SJSA1 (cell line): Measurements from ENCODE around the gene CFAP251. TPM values are rescaled to one million over a fixed set of nuclear protein-coding genes. Genes with fewer than 3 reads are reported as not detected.

Source experiments
- DNase-seq, 2 experiments: peaks; one replicate each; pipeline ENCODE4 v3.0.0-alpha.2; 2015 to 2020; ENCODE audit warnings: low spot score in 2 of 2, low read depth in 1 of 2
- H3K27ac ChIP-seq: fragments of 250-450 bp; sonication (Bioruptor Pico); 2 replicates; pipeline ENCODE4 v1.5.1; 2020; ENCODE audit warnings: mild to moderate bottlenecking, moderate library complexity
- H3K27me3 ChIP-seq: fragments of 250-450 bp; sonication (Bioruptor Pico); replicated peaks from 2 replicates; pipeline ENCODE4 v1.5.1; 2020; ENCODE audit warnings: mild to moderate bottlenecking, moderate library complexity
- H3K36me3 ChIP-seq: fragments of 250-450 bp; sonication (Bioruptor Pico); 2 replicates; pipeline ENCODE4 v1.5.1; 2020; ENCODE audit warnings: mild to moderate bottlenecking
- H3K4me1 ChIP-seq: fragments of 250-450 bp; sonication (Bioruptor Pico); replicated peaks from 2 replicates; pipeline ENCODE4 v1.6.1; 2021; ENCODE audit warnings: mild to moderate bottlenecking
- H3K4me3 ChIP-seq: fragments of 250-450 bp; sonication (Bioruptor Pico); 2 replicates; pipeline ENCODE4 v1.5.1; 2020; ENCODE audit warnings: mild to moderate bottlenecking
- H3K9me3 ChIP-seq: fragments of 250-450 bp; sonication (Bioruptor Pico); replicated peaks from 2 replicates; pipeline ENCODE4 v1.5.1; 2020; ENCODE audit warnings: mild to moderate bottlenecking
- total RNA-seq: library from RNA; depleted of rRNA; stranded (reverse); fragments of >200 nt; shearing (Covaris generic); gene quantifications from 2 replicates; pipeline ENCODE4 v1.2.3, GENCODE V29; 2014

The CFAP251 gene
- total RNA-seq, 1 experiment from 2014 or later: 10.2 TPM

DNA sequence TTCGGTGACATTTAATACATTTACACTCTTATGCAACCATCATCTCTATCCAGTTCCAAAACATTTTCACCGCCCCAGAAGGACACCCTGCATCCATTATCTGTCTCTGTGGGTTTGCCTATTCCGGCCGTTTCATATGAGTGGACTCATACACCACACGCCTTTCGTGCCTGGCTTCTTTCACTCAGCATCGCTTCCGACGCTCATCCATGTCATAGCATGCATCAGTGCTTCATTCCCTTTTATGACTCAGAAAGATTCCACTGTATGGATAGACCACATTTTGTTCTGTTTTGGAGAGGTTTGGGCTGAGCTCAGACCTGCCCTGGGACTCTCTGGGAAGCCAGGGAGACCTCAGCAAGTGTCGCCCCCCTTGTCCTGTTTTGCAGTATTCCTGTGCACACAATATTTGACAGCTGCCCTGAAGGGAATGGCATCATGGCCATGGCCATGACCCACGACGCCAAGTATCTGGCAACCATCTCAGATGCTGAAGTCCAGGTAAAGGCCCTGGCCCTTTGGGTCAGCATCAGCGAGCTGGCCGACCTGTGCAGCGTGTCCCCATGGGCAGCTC, 23.8 kb downstream of the CFAP251 start:
- no peaks in the 10 kb centered on the region for H3K9me3 ChIP-seq
- H3K27me3 ChIP-seq: no peaks in the 10 kb centered on the region
- peaks cover 19% of the 10 kb centered on the region for H3K36me3 ChIP-seq
- DNase-seq: no peak
- no peak overlapping the region for H3K4me3 ChIP-seq
- no peak overlapping the region for H3K27ac ChIP-seq
- no peaks in the 10 kb centered on the region for H3K4me1 ChIP-seq

DNA sequence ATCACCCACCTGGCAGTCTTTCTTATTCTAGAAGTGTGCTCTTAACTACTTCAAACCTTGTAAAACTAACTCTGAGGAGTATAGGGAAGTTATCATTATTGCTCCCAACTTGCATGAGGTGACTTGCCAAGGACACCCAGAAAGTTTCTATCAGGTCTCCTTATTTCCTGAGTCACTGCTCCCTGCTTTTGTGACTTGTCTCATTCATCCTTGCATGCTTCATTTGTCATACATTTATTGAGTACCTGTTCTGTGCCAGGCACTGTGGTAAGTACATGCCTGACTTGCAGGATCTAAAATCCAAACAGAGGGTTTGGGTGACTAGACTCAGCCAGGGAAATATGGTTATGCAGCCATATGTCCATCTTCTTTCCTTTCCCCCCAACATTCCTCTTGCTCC, 25.5 kb downstream of the CFAP251 start:
- H3K36me3 ChIP-seq: peaks cover 9% of the 10 kb centered on the region
- no peak overlapping the region for H3K4me3 ChIP-seq
- no peak for DNase-seq
- H3K27ac ChIP-seq: no peak overlapping the region
- no peaks in the 10 kb centered on the region for H3K9me3 ChIP-seq
- H3K27me3 ChIP-seq: no peaks in the 10 kb centered on the region
- H3K4me1 ChIP-seq: no peaks in the 10 kb centered on the region

DNA sequence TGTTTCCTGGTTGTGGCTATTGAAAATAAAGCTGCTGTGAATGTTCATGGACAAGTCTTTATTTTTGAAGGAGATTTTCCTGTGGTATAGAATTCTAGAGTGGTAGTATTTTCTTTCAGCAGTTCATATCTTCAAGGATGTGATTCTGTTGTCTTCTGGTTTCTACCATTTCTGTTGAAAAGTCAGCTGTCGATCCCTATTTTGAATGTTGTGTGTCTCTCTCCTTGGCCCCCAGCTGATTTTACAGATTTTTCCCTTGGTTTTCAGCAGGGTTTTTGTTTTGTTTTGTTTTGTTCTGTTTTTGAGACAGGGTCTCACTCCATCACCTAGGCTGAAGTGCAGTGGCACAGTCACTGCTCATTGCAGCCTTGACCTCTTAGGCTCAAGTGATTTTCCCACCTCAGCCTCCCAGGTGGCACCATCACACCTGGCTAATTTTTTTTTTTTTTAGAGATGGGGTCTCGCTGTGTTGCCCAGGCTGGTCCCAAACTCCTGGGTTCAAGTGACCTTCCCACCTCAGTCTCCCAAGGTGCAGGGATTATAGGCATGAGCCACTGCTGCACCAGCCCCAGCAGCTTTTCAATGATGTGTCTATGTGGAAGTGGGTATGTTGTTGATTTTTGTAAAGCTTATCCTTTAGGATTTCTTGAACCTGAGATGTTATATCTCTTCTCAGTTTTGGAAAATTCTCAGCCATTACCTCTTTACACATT, 28.1 kb downstream of the CFAP251 start:
- Histone ChIP-seq H3K9me3 (no peaks in the 10 kb centered on the region), H3K4me1 (peaks cover 16% of the 10 kb centered on the region), H3K36me3 (peaks cover 9% of the 10 kb centered on the region), H3K27ac (no peak overlapping the region), H3K4me3 (no peak overlapping the region), H3K27me3 (no peaks in the 10 kb centered on the region)
- DNase-seq: no peak

DNA sequence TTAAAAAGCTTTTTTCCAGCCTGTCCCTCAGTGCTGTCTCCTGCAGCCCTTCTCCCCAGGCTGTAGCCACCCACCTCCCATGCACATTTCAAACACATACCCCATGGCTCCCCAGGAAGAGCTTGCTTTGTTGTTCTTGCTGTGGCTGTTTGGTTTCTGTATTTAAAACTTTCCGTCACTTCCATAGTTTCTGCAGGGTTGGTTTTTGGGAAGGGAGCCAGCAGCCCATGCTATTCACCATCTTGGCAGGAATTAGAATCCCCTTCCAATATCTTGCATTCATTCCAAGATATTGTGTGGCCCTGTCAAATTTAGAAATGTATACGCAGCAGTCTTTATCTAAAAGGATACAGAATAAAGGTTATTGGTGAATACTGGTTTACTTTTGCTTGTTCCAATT, 29.6 kb downstream of the CFAP251 start:
- no peaks in the 10 kb centered on the region for H3K27me3 ChIP-seq
- no peak overlapping the region for H3K27ac ChIP-seq
- H3K4me3 ChIP-seq: no peak overlapping the region
- peaks cover 6% of the 10 kb centered on the region for H3K36me3 ChIP-seq
- H3K4me1 ChIP-seq: peaks cover 16% of the 10 kb centered on the region
- no peak for DNase-seq
- 0 out of 2 replicates have a peak, but pooled peaks cover under 1% of the 10 kb centered on the region for H3K9me3 ChIP-seq

DNA sequence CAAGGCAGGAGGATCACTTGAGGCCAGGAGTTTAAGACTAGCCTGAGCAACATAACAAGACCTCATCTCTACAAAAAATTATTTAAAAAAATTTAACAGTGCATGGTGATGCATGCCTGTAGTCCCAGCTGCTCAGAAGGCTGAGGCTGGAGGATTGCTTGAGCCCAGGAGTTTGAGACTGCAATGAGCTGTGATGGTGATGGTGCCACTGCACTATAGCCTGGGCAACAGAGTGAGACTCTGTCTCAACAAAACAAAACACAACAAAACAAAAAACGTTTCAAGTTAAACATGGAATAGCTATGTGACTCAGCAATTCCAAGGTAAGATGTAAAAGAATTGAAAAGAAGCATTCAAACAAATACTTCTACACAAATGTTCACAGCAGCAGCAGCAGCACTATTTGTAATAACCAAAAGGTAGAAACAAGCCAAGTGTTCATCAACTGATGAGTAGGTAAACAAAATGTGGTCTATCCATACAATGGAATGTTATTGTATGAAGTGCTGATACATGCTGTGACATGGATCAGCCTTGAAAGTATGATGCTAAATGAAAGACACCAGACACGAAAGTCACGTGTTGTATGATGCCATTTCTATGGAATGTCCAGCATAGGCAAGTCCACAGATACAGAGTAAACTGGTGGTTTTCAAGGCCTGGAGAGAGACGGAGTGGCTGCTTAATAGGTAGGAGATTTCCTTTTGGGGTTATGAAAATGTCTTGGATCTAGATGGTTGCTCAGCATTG, 31.4 kb downstream of the CFAP251 start:
- Histone ChIP-seq H3K9me3 (0 out of 2 replicates have a peak, but pooled peaks cover 3% of the 10 kb centered on the region), H3K4me1 (peaks cover 16% of the 10 kb centered on the region), H3K36me3 (peaks cover 9% of the 10 kb centered on the region), H3K27me3 (no peaks in the 10 kb centered on the region), H3K27ac (peak overlapping the region; percentile 91), H3K4me3 (peak overlapping the region; percentile 7; the same call in 1 of the 2 replicates)
- peak; percentile 74 to 86 for DNase-seq

DNA sequence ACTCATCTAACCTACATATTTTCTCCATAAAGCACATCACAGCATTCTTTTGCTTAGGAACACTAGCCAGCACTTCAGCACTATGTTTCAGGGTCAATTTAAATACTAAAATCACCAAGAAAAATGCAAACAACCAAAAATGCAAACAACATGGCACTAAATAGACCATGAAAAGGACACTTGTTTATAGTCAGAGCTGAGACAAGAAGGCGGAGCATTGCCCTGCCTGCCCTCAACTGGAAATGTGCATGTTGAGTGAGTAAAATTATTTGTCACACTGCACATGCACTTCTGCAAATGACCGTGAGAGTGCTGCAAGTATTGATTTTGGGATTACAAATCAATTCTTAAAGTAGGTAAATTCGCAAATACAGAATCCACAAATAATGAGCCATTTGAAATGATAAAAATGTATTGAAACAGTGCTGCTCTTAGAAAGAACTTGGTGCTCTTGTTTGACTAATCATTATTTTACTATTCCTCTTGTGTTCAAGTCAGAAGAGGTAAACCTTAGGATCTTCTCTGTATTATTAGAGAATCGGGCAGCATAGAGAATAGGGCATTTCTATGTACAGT, 34.8 kb downstream of the CFAP251 start:
- Histone ChIP-seq H3K27ac (no peak overlapping the region), H3K9me3 (0 out of 2 replicates have a peak, but pooled peaks cover 3% of the 10 kb centered on the region), H3K4me1 (peaks cover 22% of the 10 kb centered on the region), H3K36me3 (peaks cover 9% of the 10 kb centered on the region), H3K4me3 (no peak overlapping the region), H3K27me3 (no peaks in the 10 kb centered on the region)
- no peak for DNase-seq

DNA sequence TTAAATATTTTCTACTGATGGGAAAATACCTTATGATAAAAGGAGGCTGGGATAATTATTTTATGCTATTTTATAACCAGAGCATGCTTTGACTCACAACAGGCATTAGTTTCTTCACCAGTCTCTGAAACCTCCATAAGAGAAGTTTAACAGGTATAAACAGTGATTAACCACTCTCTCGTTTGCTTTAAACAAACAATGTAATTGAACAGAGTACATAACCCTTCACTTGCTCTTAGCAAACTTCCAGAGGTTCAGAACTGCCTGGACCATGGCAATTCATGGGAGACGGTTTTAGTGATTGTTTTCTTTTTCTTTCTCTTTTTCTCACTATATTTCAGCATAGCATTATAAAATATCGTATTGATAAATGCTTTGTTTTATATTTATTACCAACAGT, 35.3 kb downstream of the CFAP251 start:
- no peaks in the 10 kb centered on the region for H3K27me3 ChIP-seq
- H3K4me1 ChIP-seq: peaks cover 26% of the 10 kb centered on the region
- DNase-seq: no peak
- H3K27ac ChIP-seq: no peak overlapping the region
- H3K4me3 ChIP-seq: no peak overlapping the region
- peaks cover 9% of the 10 kb centered on the region for H3K36me3 ChIP-seq
- H3K9me3 ChIP-seq: 0 out of 2 replicates have a peak, but pooled peaks cover 3% of the 10 kb centered on the region

DNA sequence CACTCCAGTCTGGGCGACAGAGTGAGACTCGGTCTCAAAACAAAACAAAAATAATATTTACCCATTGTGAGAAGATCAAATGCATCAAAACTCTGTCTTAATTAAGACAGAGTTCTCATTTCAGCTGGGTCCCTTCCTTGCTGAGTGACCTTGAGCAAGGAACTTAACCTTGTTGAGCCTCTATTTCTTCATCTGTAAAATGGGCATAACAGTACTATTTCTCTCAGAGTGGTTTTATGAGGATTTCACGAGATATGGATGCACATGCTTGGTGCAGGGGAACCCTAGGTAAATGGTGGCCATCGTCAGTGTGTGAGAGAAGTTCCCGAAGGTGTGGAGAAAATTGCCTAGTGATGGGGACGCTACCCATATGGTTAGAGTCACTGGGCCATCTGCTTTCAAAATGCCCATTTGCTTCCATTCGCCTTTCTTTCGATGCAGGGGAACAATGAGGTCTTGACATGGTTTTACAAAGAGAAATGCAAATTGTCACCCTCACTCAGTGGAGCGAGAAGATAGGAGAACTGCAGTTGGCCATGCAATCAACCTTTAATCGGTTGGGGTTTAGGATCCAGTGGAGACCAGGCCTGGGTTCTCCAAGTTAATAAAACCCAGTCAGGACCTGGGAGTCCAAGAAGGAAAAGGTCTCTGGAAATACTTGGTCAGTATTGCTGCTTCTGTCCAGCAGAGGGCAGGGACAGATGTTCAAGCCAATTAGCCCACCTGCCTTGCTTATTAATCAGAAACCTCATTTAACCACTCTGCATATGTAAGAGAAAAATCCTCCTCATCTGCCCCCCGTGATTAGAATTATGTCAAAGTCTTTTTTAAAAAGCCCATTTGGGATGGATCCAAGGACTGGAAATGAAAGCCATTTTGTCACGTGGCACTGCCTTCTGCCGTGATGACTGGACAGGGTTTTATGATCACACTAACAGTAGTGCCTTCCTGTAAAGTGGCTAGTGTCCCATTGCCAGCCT, 37.2 kb downstream of the CFAP251 start:
- no peak overlapping the region for H3K4me3 ChIP-seq
- DNase-seq: peak in 1 of 2 experiments; percentile 9
- peaks cover 22% of the 10 kb centered on the region for H3K4me1 ChIP-seq

DNA sequence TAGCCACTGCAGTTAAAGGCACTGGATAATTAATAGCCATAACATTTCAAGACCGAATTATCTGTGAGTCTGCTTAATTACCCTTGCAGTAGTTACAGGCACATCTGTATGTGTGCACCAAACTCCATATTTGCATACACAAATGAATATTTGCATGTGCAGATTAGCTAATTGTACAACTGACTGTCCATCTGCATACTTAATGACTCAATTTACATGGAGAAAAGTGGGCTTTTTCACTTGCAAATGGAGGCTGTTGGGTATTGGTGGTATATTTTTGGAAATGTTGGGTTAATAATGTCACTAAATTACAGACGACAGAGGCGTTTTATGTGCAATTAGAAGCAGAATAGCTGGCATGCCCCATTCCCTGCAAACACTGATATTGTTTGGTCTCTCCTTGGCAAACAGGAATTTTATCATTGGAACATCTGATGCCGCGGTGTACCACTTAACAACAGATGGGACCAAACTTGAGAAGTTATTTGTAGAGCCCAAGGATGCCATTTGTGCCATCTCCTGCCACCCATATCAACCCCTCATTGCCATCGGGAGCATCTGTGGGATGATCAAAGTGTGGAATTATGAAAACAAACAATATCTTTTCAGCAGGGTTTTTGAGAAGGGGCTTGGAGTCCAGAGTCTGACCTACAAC, 39.6 kb downstream of the CFAP251 start:
- Histone ChIP-seq H3K9me3 (0 out of 2 replicates have a peak, but pooled peaks cover 2% of the 10 kb centered on the region), H3K4me1 (peaks cover 17% of the 10 kb centered on the region), H3K27me3 (no peaks in the 10 kb centered on the region), H3K4me3 (no peak overlapping the region), H3K36me3 (peaks cover 32% of the 10 kb centered on the region), H3K27ac (peak overlapping the region; percentile 81)
- DNase-seq: no peak

More for the DNA sequence above, 37.2 kb downstream of the CFAP251 start:
- Histone ChIP-seq H3K27me3 (no peaks in the 10 kb centered on the region), H3K36me3 (peaks cover 19% of the 10 kb centered on the region), H3K27ac (no peak overlapping the region), H3K9me3 (0 out of 2 replicates have a peak, but pooled peaks cover 3% of the 10 kb centered on the region)

DNA sequence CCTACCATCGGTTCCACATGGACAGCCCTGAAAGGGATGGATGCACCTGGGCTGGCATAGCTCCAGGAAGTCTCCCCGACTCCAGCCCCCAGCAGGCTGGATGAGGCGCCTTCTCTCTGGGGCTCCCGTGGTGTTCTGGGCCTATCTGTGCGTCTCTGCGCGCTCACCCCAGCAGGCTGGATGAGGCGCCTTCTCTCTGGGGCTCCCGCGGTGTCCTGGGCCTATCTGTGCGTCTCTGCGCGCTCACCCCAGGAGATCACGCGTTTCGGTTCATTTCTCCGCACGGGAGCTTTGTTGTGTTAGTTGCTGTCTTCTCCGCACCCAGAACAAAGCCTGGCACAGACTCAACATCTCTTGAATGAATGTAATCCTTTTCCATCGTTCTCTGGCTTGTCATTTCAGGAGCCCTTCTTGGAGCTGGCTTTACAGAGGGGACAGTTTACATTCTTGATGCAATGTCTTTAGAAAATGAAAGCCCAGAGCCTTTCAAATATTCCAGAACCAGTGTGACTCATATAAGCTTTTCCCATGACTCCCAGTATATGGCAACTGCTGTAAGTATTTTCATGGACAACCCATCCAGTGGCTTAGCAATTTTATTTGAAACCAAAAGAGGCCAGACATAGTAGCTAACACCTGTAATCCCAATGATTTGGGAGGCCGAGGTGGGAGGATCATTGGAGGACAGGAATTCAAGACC, 40.3 kb downstream of the CFAP251 start:
- no peaks in the 10 kb centered on the region for H3K9me3 ChIP-seq
- H3K4me3 ChIP-seq: no peak overlapping the region
- no peaks in the 10 kb centered on the region for H3K27me3 ChIP-seq
- H3K36me3 ChIP-seq: peaks cover 29% of the 10 kb centered on the region
- peak; percentile 75 to 80 for DNase-seq
- peaks cover 17% of the 10 kb centered on the region for H3K4me1 ChIP-seq
- peak overlapping the region; percentile 81 for H3K27ac ChIP-seq

DNA sequence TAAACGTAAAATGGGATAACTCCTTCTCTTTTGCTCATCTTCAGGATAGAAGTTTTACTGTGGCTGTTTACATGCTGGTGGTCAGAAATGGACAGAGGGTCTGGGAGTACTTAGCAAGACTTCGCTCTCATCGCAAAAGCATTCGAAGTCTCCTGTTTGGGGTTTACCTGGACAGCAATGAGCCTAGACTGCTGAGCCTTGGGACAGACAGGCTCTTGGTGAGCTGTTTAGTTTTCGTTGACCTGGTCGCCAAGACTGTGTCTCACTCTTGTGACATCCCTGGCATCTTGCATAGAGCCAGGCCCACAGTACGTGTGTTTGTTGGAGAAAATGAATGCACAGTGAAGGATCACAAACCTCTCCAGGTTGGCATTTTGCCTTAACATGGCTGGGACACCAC, 42.1 kb downstream of the CFAP251 start:
- Histone ChIP-seq H3K27me3 (no peaks in the 10 kb centered on the region), H3K36me3 (peaks cover 29% of the 10 kb centered on the region), H3K9me3 (no peaks in the 10 kb centered on the region), H3K4me3 (no peak overlapping the region), H3K27ac (no peak overlapping the region), H3K4me1 (peaks cover 21% of the 10 kb centered on the region)
- DNase-seq: no peak
